Kidney (tissue), 14 donors: Measurements from ENCODE around the gene IL4R. TPM values are rescaled to one million over a fixed set of nuclear protein-coding genes. Genes with fewer than 3 reads are reported as not detected.

Experiments used
- DNase-seq, 5 donors: peaks; one replicate each; pipeline ENCODE4 v3.0.0-alpha.2; 2013 to 2020
- FAIRE-seq: peaks from 2 replicates; lab custom pipeline; 2012; peaks lifted over from hg19 to GRCh38; lab: Jason Lieb, UNC
- H3K27ac ChIP-seq, 2 donors: one replicate each; pipeline ENCODE4 v1.7.0; 2013; ENCODE audit warnings: low read depth in 2 of 2, low read length in 2 of 2, inconsistent platforms in 1 of 2
- H3K27me3 ChIP-seq: one replicate; pipeline ENCODE4 v1.7.1; 2013; ENCODE audit warnings: low read length, inconsistent platforms; ENCODE audit not compliant: control insufficient read depth, insufficient read depth
- H3K36me3 ChIP-seq, 3 donors: one replicate each; pipeline versions ENCODE4 v1.7.0 to v1.7.1; 2013; ENCODE audit warnings: low read length in 3 of 3, control low read depth in 1 of 3, inconsistent platforms in 1 of 3; ENCODE audit not compliant: insufficient read depth in 3 of 3, control insufficient read depth in 2 of 3
- H3K4me1 ChIP-seq, 3 donors: one replicate each; pipeline versions ENCODE4 v1.7.0 to v1.7.1; 2013; ENCODE audit warnings: low read length in 3 of 3, inconsistent platforms in 1 of 3, low read depth in 1 of 3; ENCODE audit not compliant: control insufficient read depth in 2 of 3, insufficient read depth in 2 of 3
- H3K4me3 ChIP-seq, 3 donors: one replicate each; pipeline versions ENCODE4 v1.7.0 to v1.8.1; 2013; ENCODE audit warnings: low read length in 3 of 3, control low read depth in 1 of 3, inconsistent platforms in 1 of 3
- H3K9ac ChIP-seq, 3 donors: one replicate each; pipeline versions ENCODE4 v1.7.0 to v1.7.1; 2013; ENCODE audit warnings: low read length in 3 of 3, control low read depth in 1 of 3, inconsistent platforms in 1 of 3
- H3K9me3 ChIP-seq, 3 donors: one replicate each; pipeline versions ENCODE4 v1.7.0 to v1.7.1; 2013; ENCODE audit warnings: low read length in 3 of 3, control low read depth in 1 of 3, inconsistent platforms in 1 of 3; ENCODE audit not compliant: control insufficient read depth in 2 of 3, insufficient read depth in 1 of 3
- intact Hi-C: fragments of 100-400 bp; cut with DNase I; formaldehyde crosslinking; loops from one replicate; pipeline ENCODE4 v1.11.1; 2022
- polyA plus RNA-seq: library from polyadenylated mRNA; stranded (reverse); fragments of 350-450 nt; fragmentation: Illumina TruSeq; extraction: RNeasy Lipid Tissue Mini Kit (QIAGEN cat#74804); gene quantifications from one replicate; pipeline ENCODE4 v1.2.3, GENCODE V29; 2014; ENCODE audit warnings: low read depth, low replicate concordance; ENCODE audit not compliant: insufficient read depth
- total RNA-seq: library from RNA; stranded (reverse); fragmentation: NEBNext Ultra II Directional; extraction: Animal tissue kit (Norgen Biotek cat#: 25700); gene quantifications from one replicate; pipeline ENCODE4 v1.2.1, GENCODE V29; 2021
- TF ChIP-seq, protein P1 (sequence below): IDR thresholded peaks from 3 replicates; pipeline ENCODE4 v1.5.1; 2012; ENCODE audit warnings: mild to moderate bottlenecking, moderate library complexity, borderline replicate concordance; ENCODE audit not compliant: insufficient read depth; ENCODE audit errors: extremely low read depth
- donor health status: control.
- donor health status: control.
- donor health status: control.
- donor health status: control.
- donor health status: control.
- donor health status: DM: yes; HTN: yes; CAD: no.
- donor health status: Normal renal cell carcinoma (clear cell type).

The IL4R gene
- total and polyA plus RNA-seq, 2 donors from 2014 or later: 13.8 to 115 TPM

DNA sequence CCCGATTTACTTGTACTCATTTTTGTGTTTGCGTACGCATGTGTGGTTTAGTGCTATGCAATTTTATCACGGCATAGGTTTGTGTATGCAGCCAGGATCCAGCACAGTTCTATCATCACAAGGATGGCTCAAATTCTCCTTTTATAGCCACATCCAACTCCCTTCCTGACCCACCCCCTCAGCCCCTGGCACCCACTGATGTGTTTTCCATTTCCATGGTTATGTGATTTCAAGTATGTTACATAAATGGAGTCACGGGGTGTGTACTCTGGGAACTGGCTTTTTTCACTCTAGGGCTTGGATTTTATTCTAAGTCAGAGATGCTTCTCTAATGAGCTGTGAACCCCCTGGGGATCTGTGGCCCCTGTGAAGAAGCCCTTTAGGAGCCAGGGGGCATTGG, 16.8 kb downstream of the IL4R start:
- H3K9me3 ChIP-seq: no peaks in the 10 kb centered on the region
- peaks cover 0 to 18% (median 8%) of the 10 kb centered on the region in 3 donors for H3K36me3 ChIP-seq
- intact Hi-C loops: no loop called here
- DNase-seq: peak in 1 of 5 donors; percentile 87
- H3K27ac ChIP-seq: peak overlapping the region; percentile 86
- H3K4me1 ChIP-seq: peaks cover 0 to 18% (median 0%) of the 10 kb centered on the region in 3 donors
- H3K9ac ChIP-seq: peak overlapping the region in 2 of 3 donors; percentile 10 to 20
- no peak for FAIRE-seq
- no peaks in the 10 kb centered on the region for H3K27me3 ChIP-seq
- no peak overlapping the region for H3K4me3 ChIP-seq
- TF ChIP-seq, protein P1, sequence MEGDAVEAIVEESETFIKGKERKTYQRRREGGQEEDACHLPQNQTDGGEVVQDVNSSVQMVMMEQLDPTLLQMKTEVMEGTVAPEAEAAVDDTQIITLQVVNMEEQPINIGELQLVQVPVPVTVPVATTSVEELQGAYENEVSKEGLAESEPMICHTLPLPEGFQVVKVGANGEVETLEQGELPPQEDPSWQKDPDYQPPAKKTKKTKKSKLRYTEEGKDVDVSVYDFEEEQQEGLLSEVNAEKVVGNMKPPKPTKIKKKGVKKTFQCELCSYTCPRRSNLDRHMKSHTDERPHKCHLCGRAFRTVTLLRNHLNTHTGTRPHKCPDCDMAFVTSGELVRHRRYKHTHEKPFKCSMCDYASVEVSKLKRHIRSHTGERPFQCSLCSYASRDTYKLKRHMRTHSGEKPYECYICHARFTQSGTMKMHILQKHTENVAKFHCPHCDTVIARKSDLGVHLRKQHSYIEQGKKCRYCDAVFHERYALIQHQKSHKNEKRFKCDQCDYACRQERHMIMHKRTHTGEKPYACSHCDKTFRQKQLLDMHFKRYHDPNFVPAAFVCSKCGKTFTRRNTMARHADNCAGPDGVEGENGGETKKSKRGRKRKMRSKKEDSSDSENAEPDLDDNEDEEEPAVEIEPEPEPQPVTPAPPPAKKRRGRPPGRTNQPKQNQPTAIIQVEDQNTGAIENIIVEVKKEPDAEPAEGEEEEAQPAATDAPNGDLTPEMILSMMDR: no peak

DNA sequence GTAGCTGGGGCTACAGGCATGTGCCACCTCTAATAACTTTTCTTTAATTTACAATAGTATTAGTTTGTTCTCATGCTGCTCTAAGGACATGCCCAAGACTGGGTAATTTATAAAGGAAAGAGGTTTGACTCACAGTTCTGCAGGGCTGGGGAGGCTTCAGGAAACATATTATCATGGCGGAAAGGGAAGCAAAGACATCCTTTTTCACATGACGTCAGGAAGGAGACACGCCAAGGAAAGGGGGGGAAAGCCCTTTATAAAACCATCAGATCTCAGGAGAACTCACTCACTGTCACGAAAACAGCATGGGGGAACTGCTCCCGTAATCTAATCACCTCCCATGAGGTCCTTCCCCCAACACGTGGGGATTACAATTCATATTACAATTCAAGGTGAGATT, 18.3 kb downstream of the IL4R start:
- peaks cover 0 to 18% (median 8%) of the 10 kb centered on the region in 3 donors for H3K36me3 ChIP-seq
- no peaks in the 10 kb centered on the region for H3K9me3 ChIP-seq
- FAIRE-seq (no peak), DNase-seq (peak in 1 of 5 donors; percentile 41)
- no peak overlapping the region for H3K4me3 ChIP-seq
- TF ChIP-seq, protein P1: no peak
- intact Hi-C loops: no loop called here
- no peak overlapping the region for H3K9ac ChIP-seq
- H3K27me3 ChIP-seq: no peaks in the 10 kb centered on the region
- H3K4me1 ChIP-seq: peaks cover 0 to 11% (median 0%) of the 10 kb centered on the region in 3 donors
- H3K27ac ChIP-seq: no peak overlapping the region

DNA sequence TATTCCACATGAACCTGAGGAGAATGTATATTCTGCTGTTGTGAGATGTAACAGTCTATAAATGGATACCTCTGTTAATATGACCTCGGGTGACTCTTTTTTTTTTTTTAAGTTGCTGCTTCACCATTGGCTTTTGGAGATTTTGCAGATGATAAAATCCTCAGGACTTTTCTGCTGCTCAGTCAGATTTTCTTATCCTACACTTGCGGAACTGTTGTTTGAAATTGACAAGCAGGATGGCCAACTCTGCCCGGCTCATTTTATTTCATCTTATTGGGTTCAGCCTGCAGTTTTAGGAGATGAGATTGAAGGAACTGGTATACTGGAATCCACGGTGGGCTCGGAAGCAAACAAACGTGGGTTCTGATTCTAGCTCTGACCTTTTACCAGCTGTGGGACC, 19.3 kb downstream of the IL4R start:
- Histone ChIP-seq H3K27ac (no peak overlapping the region), H3K27me3 (no peaks in the 10 kb centered on the region), H3K9ac (no peak overlapping the region), H3K4me3 (no peak overlapping the region), H3K9me3 (no peaks in the 10 kb centered on the region), H3K36me3 (peaks cover 0 to 18% (median 8%) of the 10 kb centered on the region in 3 donors), H3K4me1 (peaks cover 0 to 5% (median 0%) of the 10 kb centered on the region in 3 donors)
- TF ChIP-seq, protein P1: no peak
- DNase-seq: no peak
- FAIRE-seq: no peak
- intact Hi-C loops: no loop called here

DNA sequence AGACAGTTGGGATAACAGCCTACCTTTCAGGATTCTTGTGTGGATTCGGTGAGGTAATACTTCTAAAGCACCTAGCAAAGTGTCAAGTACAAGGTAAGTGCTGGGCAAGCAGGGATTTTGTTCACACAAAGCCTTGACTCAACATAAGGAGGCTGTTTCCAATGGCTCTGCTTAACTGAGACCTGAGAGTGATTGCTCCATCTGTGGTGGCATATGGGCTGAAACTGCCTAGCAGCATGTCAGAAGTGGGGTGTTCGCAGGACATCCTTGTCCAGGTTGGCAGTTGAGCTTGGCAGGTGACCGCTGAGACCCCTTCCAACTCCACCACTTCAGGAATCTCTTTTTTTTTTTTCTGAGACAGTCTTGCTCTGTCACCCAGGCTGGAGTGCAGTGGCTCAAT, 19.8 kb downstream of the IL4R start:
- Histone ChIP-seq H3K27me3 (no peaks in the 10 kb centered on the region), H3K4me3 (no peak overlapping the region), H3K27ac (peak overlapping the region in 1 of 2 donors; percentile 51), H3K9me3 (no peaks in the 10 kb centered on the region), H3K36me3 (peaks cover 0 to 18% (median 8%) of the 10 kb centered on the region in 3 donors), H3K4me1 (peaks cover 0 to 5% (median 0%) of the 10 kb centered on the region in 3 donors), H3K9ac (no peak overlapping the region)
- DNase-seq (no peak), FAIRE-seq (no peak)
- TF ChIP-seq, protein P1: no peak
- intact Hi-C loops: no loop called here
